ENCODE results near the gene CLSTN2.

CLSTN2 gene

GRCh38 chr3:140055092-140055791 is 120.3 kb downstream of the CLSTN2 start:
- no peak for DNase-seq

DNA sequence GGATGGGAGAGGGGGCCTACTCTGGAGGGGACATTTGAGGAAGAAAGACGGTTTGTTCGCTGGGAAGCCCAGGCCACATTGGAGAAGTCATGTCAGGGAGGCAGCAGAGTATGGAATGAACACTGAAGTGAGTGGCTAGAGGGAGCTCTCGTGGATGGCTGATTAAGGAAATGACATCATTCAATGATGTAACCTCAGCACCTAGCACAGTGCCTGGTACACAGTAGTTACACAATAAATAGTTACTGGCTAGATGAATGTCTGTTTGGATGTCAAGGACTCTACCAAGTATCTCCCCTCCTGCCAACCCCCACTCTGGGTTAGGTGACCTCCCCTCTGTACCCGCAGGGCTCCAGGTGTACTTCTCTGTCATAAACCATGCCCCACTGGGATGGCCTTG is 121.1 kb downstream of the CLSTN2 start:
- no peak for DNase-seq

- no peak for DNase-seq
Measured at GRCh38 chr3:140061211-140061610, 126.2 kb downstream of the CLSTN2 start.

GRCh38 chr3:140062461-140062860 is 127.5 kb downstream of the CLSTN2 start:
- DNase-seq: no peak

GRCh38 chr3:140067487-140067886 is 132.5 kb downstream of the CLSTN2 start:
- DNase-seq: no peak

GRCh38 chr3:140068494-140069017 is 133.6 kb downstream of the CLSTN2 start:
- DNase-seq: no peak

- no peak for DNase-seq
Measured at GRCh38 chr3:140073278-140074045, 138.5 kb downstream of the CLSTN2 start.

- DNase-seq: no peak
Measured at GRCh38 chr3:140076552-140076951, 141.6 kb downstream of the CLSTN2 start.

- DNase-seq: no peak
Measured at GRCh38 chr3:140077406-140077805, 142.4 kb downstream of the CLSTN2 start.

DNA sequence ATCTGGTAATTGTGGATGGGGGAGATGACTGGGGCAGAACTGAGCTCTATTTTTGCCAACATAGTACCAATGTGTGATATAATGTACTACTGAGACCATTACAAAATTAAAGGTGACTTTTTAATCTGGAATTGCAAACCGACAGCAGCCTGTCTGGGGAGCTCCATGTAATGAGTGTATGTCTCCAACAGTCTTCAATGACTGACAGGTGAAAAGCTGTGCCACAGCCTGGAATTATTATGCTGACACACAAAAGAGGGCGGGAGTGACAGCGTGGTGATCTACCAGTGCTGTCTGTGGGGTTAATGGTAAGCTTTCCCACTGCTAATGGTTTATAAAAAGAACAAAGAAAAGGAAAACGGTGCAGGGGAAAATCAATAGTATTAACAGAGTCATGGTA is 143.4 kb downstream of the CLSTN2 start:
- DNase-seq: no peak

DNA sequence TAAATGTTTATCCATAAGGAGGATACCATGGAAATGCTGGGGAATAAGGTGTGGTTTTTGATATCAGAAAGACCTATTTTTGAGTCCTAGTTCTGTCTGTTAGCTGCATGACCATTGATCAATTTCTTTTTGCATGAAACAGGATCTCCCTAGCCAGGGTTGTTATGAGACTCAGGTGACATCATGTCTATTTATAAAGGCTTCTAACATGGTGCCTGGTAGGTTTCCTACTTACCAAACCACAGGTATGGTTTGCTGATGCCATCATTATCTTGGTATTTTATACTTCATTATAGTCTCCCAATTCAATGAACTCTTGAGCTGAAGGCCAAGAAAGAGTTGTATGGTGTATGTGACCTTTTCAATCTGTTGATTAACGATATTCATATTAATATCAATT is 144.0 kb downstream of the CLSTN2 start:
- DNase-seq: no peak

DNA sequence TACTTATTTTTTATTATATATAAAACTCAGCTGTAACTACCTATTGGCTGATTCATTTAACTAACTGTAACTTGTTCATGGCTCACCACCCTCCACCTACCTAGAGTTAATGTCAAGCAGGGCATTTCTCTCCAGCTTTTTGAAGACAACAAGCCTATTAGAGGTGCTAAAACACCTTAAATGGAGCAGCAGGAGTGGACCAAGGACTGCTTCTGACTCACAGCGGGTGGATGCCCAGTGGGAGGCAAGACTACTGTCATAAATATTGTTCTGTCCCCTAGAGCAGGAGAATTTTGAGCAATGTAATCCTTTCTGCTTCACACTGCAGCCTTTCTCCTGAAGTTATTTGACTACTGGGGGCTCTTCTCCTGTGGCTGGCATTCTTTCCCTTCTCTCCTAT is 146.9 kb downstream of the CLSTN2 start:
- no peak for DNase-seq

- no peak for DNase-seq
Measured at GRCh38 chr3:140085001-140085400, 150.0 kb downstream of the CLSTN2 start.

- DNase-seq: no peak
Measured at GRCh38 chr3:140086642-140087041, 151.7 kb downstream of the CLSTN2 start.

- no peak for DNase-seq
Measured at GRCh38 chr3:140088058-140088457, 153.1 kb downstream of the CLSTN2 start.

GRCh38 chr3:140088513-140088912 is 153.5 kb downstream of the CLSTN2 start:
- DNase-seq: no peak

GRCh38 chr3:140089403-140090072 is 154.6 kb downstream of the CLSTN2 start:
- no peak for DNase-seq

DNA sequence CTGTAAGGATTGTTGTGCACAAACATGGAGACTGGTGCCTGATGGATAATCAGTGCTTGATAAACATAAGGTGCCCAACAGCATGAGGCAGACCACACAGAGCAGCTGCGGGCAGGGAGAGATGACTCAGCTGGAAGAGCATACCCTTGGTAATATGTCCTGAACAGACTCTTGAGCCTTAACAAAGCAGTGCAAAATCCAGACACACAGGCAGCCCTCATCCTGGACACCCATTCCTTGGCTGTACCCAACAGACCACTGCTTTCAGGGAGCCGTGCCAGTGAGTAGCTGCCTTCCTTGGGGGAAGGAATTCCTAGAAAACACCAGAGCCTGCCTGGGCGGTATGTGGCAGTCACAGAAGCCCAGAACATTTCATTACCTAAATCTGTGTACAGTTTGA is 156.2 kb downstream of the CLSTN2 start:
- no peak for DNase-seq

- no peak for DNase-seq
Measured at GRCh38 chr3:140092848-140093536, 158.0 kb downstream of the CLSTN2 start.

DNA sequence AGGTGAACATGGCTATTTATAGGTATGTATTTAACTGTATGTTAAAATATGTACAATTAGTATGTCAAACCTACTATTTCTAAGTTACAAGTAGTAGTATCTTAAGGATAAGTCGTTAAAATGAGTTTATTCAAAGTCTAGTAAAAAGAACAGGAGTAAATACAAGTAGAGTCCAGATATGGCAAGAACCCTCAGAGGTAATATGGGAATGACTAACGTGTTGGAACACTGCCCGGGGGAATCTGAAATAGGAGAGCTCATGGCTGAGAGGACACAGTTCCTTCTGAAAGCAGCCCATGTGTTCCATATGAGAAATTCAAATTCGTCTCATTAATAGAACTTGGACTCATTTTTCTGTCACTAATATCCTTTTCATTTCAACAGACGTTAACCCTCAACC is 158.8 kb downstream of the CLSTN2 start:
- no peak for DNase-seq

- no peak for DNase-seq
Measured at GRCh38 chr3:140094487-140094886, 159.5 kb downstream of the CLSTN2 start.

DNA sequence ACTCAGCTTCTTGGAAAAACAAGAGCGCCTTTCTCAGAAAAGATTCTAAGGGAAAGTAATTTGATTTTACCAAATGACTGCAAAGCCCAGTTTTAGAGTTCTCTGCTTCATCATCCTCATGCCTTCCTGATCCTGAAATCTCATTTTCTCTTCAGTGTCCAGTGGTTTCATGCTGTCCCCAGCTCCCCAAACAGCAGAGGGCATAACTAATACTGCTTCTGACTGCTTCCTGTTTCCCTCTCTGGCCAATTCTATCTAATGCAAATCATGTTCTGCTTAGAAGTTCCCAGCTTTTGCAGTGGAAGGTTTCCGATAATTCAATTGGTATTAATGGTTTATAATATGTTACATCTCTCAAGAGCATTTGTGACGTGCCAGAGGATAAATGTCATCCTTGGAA is 161.1 kb downstream of the CLSTN2 start:
- no peak for DNase-seq

All from activated CD4-positive, alpha-beta T cell treated with anti-CD3 and anti-CD28 coated beads for 1 hour (primary cell).